ENCODE data around the gene KANSL1.
A peak's percentile ranks its signal among the peaks of the same experiment; 100 is the strongest.

KANSL1 gene

DNA sequence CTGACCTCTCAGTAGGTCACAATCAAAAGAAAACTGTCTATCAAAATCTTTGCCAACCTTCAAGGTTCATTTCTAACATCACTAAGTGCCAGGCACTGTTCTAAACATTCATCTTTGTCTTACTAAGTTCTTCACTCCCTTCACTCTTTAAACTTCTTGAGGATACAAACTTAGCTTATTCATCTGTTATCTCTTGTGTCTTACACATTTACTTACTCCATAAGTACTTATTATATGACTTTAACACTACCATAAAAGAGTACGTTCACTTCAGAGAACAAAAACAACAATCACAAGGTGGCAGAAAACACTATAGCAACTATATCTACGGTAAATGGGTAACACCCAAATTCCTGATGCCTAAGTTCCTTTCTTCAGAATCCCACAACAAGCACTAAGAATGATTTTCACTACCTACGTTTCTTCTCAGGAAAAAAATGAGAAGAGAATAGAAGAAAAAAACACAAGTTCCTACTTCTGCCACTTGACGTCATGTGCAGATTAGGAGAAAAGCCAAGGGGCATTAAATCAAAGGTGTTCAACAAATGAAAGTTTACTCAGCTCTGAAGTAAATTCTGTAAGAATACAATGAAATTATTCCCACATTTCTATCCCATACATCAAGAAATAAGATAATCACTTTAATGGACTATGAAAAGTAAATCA is 29.2 kb downstream of the KANSL1 start:
- DNase-seq = no peak

DNA sequence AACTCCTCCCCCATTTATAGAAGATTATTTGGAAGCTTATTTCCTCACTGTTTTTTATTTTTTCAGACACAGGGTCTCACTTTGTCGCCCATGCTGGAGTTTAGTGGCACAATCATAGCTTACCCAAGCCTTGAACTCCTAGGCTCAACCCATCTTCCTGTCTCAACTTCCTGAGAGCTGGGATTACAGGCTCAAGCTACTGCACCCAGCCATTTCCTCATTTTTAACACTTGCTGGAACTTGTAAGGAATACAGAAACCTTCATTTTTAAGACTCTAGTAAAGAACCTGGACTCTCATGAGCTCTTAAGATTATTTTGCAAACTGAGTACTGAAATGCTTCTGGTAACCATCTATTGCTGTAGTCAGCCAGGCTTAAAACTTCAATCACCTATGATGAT is 29.9 kb downstream of the KANSL1 start:
- DNase-seq = no peak

DNA sequence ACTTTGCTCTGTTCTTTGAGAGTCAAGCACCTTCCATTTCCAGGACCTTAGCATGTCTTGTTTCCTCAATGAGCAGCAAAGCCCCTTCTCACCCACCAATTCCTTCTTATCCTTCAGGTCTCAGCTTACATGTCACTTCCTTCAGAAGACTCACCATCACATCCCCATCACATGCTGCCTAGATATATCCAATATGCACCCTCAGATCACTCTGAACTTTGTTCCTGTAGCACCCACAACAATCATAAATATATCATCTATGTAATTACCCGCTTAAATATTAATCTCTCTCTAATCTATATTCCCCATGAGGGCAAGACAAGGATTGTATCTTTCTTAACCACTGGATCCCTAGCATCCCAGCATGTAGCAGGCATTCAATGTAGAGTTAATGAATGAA is 30.4 kb downstream of the KANSL1 start:
- DNase-seq = no peak

DNA sequence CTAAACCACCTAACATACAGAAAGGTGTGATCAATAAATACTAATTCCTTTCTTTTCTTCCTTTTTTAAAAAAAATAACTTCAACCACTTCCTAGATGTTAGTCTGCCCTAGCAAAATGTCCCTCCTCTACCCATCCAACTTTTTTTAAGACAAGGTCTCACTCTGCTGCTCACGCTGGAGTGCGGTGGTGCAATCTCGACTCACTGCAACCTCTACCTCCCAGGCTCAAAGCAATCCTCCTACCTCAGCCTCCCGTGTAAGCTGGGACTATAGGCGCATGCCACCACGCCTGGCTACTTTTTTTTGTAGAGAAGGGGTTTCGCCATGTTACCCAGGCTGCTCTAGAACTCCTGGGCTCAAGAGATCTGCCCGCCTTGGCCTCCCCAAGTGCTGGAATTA is 33.1 kb downstream of the KANSL1 start:
- no peak for DNase-seq

DNA sequence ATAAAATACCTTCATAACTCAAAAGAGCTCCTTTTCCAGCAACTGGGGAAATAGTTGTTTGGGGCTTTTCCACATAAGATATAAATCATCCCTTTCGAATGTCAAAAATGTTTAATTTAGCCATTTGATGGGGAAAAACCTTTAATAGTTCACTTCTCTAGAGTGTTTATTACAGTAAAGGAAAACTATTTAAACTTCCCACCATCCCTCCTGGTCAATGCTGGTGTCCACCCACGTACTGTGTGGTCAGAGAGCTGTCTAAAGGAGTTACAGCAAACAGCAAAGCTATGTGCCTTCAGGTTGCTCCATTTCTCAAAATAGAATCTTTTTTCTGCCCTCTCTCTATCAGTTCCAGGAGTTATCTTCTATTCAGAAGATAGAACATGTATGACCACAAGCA is 33.5 kb downstream of the KANSL1 start:
- no peak for DNase-seq

DNA sequence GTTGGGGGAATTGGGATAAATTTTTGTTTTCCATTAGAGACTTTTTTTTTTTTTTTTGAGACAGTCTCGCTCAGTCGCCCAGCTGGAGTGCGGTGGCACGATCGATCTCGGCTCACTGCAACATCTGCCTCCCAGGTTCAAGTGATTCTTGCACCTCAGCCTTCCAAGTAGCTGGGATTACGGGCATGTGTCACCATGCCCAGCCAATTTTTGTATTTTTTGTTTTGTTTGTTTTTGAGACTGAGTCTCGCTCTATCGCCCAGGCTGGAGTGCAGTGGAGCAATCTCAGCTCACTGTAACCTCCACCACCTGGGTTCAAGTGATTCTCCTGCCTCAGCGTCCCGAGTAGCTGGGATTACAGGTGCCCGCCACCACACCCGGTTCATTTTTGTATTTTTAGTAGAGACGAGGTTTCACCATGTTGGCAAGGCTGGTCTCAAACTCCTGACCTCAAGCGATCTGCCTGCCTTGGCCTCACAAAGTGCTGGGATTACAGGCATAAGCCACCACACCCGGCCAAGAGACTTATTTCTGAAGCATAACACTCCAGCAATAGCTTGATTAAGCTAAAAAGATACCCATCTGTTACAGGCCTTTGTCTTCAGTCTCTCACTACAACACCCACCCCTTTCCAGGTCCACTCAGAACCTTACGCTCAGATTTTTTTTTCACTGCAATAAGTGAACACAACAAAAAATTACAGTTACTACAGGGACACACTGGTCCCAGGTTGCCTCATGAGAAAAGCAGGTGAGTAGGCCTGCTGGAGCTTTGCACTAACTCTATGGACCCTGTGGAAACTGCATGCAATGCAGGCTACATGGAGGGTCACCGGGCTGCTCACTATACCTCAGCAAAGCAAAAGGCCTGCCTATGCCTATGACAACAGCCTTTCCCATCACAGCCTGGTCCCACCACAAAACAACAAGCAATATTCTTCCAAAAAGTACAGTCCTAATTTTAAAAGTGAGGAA is 34.6 kb downstream of the KANSL1 start:
- DNase-seq = peak; percentile 22

DNA sequence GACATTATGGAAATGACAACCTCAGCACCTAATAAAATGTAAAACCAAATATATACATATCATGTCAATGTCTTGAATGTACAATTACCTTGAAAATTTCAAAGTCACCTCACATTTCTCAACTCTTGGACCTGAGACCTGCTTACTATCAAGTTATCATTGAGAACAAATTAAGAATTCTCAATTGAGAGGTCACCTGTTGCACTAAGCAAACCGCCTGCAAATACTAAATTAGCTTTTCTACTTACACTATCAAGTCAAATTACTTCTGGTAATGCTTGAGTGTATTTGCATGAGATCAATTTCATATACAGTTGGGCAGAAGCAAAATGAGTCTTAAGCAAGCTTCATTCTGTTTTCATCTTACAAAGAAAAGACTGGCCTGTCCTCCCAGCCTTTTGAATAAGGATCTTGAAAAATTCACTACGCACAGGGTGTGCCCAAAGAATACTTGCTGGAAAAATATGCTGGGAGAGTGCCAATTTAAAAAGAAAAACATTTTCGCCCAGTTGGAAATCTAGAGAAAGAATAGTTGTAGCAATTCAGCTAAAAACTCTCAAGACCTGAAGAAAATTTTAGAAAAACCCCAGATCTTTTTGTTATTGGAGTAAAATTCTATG is 35.7 kb downstream of the KANSL1 start:
- peak; percentile 37 for DNase-seq

DNA sequence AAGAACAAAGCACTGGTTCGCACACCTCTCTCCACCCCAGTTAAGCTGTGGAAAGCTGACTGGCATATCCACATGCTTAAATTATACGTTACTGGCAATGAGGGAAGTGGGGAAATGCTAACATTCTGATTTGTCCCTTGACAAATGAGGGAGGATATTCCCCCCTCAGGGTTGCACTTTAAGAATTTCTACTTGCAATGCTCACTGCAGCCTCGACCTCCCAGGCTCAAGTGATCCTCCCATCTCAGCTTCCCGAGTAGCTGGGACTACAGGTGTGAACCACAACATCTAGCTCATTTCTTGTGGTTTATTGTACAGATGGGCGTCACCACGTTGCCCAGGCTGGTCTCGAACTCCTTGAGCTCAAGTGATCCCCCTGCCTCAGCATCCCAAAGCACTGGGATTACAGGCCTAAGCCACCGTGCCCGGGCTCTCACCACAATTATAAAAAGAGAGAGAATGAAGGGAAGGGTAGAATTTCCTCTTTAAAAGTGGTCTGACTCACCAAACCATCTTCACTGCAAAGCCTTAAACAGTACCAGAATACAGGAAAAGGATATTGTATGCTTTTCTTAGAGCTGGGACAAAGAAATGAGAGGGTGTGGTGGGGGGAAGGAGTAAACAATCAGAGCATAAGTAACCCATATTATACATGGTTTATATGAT is 38.9 kb downstream of the KANSL1 start:
- peak; percentile 73 for DNase-seq

DNA sequence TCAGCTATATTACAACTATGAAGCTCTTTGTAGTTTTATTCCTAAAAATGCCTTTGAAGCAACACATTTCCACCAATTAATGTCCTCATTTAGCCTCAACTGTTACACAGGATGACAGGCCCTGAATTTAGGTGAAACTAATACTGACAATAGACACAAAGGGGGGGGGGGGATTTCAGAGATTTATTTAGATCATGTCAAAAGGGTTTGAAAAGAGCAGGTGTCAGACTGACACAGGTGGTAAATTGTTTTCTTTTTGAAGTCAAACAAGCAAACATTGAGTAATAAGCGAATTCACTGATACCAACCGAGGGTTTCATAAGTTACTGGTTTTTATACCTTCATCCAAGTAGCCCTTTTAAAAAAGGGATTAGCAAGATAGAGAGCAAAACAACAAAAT is 40.8 kb downstream of the KANSL1 start:
- peak; percentile 83 for DNase-seq

DNA sequence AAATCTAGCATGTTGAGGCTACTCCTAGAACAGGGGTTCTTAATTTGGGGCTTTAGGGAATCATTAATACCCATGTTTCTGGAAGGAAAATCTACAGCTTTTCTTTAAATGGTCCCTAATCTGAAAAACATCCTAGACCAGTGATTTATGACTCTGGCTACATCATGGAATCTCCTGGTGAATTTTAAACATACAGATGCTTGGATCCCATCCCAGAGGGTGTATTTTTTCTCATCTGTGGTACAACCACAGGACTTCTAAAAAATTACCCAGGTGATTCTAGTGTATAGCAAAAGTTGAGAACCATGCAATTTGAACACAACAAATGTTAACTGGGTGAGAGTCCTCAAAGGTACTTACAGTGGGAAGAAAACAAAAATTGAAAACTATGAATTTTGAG is 41.5 kb downstream of the KANSL1 start:
- DNase-seq = peak; percentile 51

DNA sequence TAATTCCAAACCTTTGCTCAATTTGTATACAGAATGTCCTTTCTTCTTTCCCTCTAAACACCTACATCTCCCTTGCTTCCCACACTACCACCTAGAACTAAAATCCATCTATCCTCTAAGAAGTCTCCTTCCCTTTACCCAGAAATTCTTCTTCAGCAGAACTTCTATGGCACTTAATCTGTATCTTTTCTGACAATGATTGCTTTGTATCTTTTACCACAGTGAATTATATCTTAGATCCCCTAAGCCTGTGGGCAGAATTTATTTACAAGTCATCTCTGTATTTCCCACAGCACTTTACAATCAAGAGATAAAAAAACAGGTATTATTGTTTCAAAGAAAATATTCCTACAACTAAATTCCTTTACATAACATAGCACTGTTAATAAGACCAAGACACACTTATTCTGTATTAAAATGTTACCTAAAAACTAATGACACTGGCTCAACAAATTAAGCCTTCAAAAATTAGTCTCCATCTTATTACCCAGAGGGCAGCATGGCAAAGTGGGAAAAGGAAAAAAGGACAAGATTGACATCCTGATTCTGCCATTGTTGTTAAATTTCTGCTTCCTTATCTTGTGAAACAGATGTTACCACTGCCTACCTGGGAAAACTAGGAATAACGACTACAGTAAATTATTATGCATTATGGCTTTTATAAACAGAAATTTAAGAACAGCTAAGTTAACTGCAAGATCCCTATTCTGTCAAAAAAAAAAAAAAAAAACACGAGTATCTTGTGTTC is 42.8 kb downstream of the KANSL1 start:
- no peak for DNase-seq

DNA sequence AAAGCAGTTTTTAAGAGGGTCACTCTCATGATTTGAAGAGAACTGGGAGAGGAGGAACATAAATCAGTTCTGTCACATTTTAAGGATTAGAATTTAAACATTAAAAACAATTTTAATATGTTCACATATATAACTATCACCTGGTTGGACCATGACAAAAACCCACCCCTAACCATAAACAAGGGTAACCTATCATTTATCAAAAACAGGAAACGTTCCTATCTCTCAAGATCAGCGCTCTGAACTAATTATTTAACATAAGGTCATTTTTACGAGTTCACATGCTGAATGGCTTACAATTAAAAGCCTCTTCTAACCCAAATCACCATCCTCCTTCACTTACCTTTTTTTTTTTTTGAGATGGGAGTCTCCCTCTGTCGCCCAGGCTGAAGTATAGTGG is 45.0 kb downstream of the KANSL1 start:
- DNase-seq = no peak

DNA sequence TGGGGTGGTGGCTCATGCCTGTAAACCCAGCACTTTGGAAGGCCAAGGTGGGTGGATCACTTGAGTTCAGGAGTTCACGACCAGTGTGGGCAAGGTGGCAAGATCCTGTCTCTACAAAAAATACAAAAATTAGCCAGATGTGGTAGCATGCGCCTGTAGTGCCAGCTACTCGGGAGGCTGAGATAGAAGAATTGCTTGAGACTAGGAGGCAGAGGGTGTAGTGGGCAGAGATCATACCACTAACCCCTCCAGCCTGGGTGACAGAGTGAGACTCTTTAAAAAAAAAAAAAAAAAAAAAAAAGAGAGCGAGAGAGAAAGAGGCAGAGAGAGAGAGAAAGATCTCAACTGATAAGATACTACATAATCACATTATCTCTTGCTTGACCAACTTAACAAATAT is 45.9 kb downstream of the KANSL1 start:
- no peak for DNase-seq

DNA sequence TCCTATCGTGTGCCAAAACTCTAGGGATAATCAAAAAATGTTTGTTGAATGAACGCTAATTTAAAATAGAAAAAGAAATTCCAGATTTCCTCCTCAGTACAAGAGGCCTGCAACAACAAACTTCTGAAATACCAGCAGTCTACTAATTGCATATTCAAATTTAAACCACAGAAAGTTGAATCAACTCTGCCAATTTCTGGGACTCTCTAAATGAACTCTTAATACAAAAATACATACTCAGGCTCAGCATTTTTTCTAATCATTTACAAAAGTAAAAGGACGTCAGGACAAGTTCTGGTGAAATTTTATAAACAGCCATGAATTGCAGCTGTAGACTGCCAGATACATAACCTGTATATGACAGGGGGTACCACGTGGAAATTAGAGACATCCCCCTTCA is 49.0 kb downstream of the KANSL1 start:
- no peak for DNase-seq

DNA sequence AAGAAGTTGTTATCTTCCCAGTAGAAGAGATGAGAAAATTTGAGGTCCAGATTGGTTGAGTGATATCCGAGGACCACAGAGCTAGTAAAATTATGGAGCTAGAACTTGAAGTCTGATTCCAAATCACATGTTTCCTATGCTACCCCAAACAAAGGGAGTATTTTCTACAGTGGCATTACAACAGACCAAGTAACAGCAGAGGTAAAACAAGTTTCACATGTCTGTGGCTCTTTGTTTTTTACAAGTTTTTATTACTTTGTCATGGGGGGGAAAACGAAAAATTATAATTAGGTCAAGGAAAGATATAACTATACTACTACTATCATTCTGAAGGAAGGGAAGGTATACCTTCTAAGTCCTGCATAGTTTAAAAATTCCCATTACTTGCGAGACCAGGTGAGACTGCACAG is 49.4 kb downstream of the KANSL1 start:
- no peak for DNase-seq

DNA sequence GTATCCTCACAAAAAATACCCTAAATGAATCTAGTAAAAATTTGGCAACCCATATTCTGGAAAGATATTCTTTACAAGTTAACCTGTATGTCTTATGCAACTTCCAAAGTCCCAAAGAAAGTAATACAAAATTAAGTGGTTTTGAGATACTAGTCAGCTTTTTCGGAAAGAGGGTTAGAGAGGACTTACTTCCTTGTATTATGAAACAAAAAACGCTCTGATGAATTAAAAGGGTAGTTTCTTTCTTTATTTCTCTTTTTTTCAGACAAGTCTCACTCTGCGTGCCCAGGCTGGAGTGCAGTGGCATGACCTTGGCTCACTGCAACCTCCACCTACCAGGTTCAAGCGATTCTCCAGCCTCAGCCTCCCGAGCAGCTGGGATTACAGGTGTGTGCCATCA is 51.6 kb downstream of the KANSL1 start:
- no peak for DNase-seq

DNA sequence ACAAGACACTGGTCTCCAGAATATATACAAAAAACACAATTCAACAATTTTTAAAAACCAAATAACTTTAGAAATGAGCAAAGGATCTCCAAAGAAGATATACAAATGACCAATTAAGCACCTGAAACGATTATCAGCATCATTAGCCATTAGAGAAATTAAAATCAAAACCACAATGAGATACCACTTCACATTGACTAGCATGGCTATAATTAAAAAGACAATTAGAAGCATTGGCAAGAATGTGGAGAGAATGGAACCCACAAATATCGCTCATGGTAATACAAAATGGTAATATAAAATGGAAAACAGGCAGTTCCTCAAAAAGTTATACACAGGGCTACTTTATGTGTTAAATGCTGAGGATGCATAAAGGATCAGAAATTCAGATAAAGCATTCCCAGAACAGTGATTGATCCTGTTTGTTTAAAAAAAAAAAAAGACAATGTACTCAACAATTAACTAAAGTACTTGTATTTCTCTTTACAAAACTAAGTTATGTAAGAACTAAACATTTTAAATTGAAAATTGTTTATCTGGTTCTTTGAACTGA is 52.5 kb downstream of the KANSL1 start:
- DNase-seq = no peak

DNA sequence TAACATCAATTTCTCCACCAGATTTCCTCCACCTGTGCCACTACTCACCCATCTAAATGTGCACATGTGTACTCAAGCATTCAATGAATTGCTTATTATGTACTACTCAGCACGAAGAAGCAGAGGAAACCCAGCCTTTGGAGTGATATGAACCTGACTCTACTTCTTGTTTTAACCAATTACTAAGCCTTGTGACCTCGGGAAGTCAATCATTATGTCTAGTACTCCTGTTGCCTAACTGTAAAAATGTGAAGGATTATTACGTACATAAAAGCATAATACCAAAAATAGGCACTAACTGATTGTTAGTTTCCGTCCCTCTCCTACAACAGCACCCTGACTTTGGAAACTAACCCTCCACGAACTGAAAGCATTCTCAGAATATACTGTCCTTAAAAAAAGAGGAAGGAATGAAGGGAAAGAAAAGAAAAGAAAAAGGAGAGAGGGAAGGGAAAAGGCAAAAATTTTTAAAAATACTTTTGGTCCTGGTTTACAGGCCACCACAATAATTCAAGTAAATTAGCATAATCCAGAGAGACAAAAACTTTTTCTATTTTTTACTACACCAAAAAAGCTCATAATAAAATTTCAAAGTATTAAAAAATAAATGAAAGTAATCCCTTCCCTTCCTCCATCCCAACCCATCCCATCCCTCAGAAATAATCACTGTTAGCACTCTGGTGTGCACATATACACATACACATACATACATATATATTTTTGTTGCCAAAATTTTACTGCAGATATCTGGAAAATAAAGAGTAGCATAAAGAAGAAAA is 53.6 kb downstream of the KANSL1 start:
- peak; percentile 53 for DNase-seq

DNA sequence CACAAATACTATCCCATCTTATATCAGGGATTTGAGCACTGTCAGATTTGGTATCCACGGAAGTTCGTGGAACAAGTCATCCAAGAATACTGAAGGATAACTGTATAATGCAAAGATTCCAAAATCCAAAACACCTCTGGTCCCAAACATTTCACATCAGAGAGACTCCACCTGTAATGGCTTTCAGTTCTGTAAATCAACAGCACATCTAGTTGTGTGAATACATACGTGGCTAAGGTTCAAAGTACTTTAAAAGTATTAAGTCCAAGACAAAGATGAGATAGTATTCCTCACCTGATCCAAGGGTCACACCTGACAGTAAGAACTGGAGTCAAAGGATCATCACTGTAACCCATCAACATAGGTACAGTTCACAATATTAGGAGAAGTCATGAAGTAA is 54.8 kb downstream of the KANSL1 start:
- no peak for DNase-seq

DNA sequence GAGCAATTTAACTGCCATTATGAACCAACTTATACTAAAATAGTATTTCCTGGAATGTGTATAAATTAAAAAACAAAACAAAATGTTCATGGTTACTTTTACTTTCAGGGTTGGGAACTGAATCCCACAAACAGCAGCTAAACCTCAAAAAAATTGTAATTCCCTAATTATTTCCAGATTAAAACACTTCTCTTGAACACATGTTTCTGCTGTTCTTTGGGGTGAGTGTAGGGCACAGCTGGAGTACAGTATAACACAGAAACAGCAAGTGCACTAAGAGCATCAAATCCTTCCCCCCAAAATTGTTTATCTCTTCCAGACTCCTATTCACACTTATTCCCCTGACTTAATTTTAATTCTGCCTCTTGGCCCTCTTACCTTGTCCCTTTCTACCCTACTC is 56.4 kb downstream of the KANSL1 start:
- no peak for DNase-seq

DNA sequence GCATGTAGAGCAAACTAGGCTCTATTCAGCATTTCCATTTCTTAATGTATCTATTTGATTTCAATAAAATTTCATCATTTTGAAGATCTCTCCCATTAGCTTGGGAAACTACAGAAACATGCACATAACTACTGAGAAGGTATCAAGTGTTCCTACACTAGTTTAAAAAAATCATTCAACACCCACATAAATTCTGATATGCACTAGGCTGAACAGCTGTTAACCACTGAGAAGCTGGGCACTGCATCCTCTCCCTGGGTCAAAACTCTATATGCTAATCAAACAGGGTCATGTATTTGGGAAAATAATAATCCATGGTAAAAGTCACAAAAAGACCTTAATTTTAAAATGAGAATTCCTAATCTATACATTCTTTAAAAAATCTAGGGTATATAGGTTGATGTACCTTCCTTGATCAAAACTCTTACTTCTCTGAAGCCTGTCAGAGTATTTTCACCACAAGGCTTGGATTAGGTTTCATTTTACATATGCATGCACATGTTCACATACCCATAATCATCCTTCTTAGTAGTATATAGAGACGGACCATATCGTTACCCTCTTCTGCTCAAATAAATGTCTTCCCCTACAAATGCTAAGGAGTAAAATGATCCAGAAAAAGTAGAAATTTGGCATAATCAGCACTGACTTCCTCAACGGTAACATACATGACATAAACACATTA is 57.2 kb downstream of the KANSL1 start:
- peak; percentile 25 for DNase-seq
